Measurements from ENCODE around the gene EML3. TPM values are rescaled to one million over a fixed set of nuclear protein-coding genes. Genes with fewer than 3 reads are reported as not detected.
A peak's percentile ranks its signal among the peaks of the same experiment; 100 is the strongest.

Gene EML3
- total RNA-seq, 1 donor from 2014 or later: 25.2 TPM

- peak in 1 of 2 donors; percentile 73 for DNase-seq (ENCODE audit: low read depth in 2 of 2)
Observed at GRCh38 chr11:62553839-62554361, 58.7 kb downstream of the EML3 start.

GRCh38 chr11:62553080-62553838 is 59.3 kb downstream of the EML3 start:
- peak; percentile 34 to 95 for DNase-seq (ENCODE audit: low read depth in 2 of 2)

- DNase-seq (ENCODE audit: low read depth in 2 of 2): peak in 1 of 2 donors; percentile 81
Observed at GRCh38 chr11:62552485-62553079, 60.0 kb downstream of the EML3 start.

Other genes starting within 250 kb of the EML3 start
- not detected in 2 replicates for gene SCGB1A1, start 193.7 kb downstream of the EML3 start, total RNA-seq
- gene AHNAK, start 66.0 kb downstream of the EML3 start, total RNA-seq: 214 and 215 TPM in 2 replicates
- gene EEF1G, start 38.9 kb downstream of the EML3 start, total RNA-seq: 1,150 and 1,533 TPM in 2 replicates
- 7.6 and 14.5 TPM in 2 replicates for gene TUT1, start 21.3 kb downstream of the EML3 start, total RNA-seq
- 147 and 148 TPM in 2 replicates for gene MTA2, start 10.9 kb downstream of the EML3 start, total RNA-seq
- gene ROM1, start 482 bp upstream of the EML3 start, total RNA-seq: 2.4 and 3.3 TPM in 2 replicates
- gene B3GAT3, start 9.2 kb upstream of the EML3 start, total RNA-seq: 12.0 and 15.1 TPM in 2 replicates
- gene GANAB, start 33.8 kb upstream of the EML3 start, total RNA-seq: 170 and 189 TPM in 2 replicates
- 13.5 and 19.6 TPM in 2 replicates for gene INTS5, start 40.5 kb upstream of the EML3 start, total RNA-seq
- gene C11orf98, start 52.4 kb upstream of the EML3 start, total RNA-seq: 25.5 and 37.5 TPM in 2 replicates
- 4.8 and 6.3 TPM in 2 replicates for gene CSKMT, start 52.5 kb upstream of the EML3 start, total RNA-seq
- 8.3 and 9.9 TPM in 2 replicates for gene UQCC3, start 58.9 kb upstream of the EML3 start, total RNA-seq
- gene LBHD1, start 59.5 kb upstream of the EML3 start, total RNA-seq: 1.5 and 1.6 TPM in 2 replicates
- 126 and 131 TPM in 2 replicates for gene UBXN1, start 66.3 kb upstream of the EML3 start, total RNA-seq
- 0.22 and 0.60 TPM in 2 replicates for gene LRRN4CL, start 76.8 kb upstream of the EML3 start, total RNA-seq
- 17.7 and 26.4 TPM in 2 replicates for gene BSCL2, start 94.6 kb upstream of the EML3 start, total RNA-seq
- not detected in 2 replicates for gene GNG3, start 94.9 kb upstream of the EML3 start, total RNA-seq
- 7.0 and 9.7 TPM in 2 replicates for gene HNRNPUL2, start 114.7 kb upstream of the EML3 start, total RNA-seq
- gene TTC9C, start 115.7 kb upstream of the EML3 start, total RNA-seq: 23.4 and 24.6 TPM in 2 replicates
- 7.4 and 11.7 TPM in 2 replicates for gene ZBTB3, start 141.4 kb upstream of the EML3 start, total RNA-seq
- 58.0 and 60.7 TPM in 2 replicates for gene POLR2G, start 148.8 kb upstream of the EML3 start, total RNA-seq
- gene TAF6L, start 158.6 kb upstream of the EML3 start, total RNA-seq: 19.8 and 31.9 TPM in 2 replicates
- 20.3 and 39.3 TPM in 2 replicates for gene TMEM179B, start 174.6 kb upstream of the EML3 start, total RNA-seq
- 8.7 and 13.5 TPM in 2 replicates for gene TMEM223, start 179.2 kb upstream of the EML3 start, total RNA-seq
- gene NXF1, start 192.7 kb upstream of the EML3 start, total RNA-seq: 7.6 and 12.3 TPM in 2 replicates
- 29.4 and 33.3 TPM in 2 replicates for gene STX5, start 219.3 kb upstream of the EML3 start, total RNA-seq
- not detected in 2 replicates for gene TEX54, start 220.1 kb upstream of the EML3 start, total RNA-seq
- gene WDR74, start 226.8 kb upstream of the EML3 start, total RNA-seq: 75.4 and 81.7 TPM in 2 replicates